ENCODE data around the gene APH1B.

The APH1B gene

DNA sequence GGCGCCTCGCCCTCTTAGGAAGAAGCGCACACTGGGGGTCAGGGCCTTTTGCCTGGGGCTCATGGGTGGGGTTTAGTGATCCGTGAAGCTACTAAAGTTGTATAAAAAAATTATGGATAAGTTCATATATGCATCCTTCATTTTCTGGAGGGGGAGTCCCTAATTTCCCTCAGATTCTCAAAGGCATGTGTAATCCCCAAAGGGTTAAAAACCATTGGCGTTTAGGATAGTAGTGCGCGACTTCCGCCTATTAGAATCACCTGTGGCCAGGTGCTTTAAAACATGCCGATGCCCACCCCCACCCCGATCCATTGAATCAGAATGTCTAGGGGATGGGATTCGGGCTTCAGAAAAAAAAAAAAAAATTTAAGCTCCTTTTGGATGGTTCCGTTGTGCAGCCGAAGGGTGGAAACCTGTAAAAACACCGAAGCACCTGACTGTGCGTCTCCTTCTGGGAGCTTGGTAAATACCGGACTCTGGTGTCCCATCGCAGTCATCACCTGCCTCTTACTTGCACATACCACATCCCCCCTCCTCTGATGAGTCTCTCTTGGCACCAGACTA, 570 bp downstream of the APH1B start:
- in situ Hi-C loops (cut with HindIII; ENCODE audit: low pct_ligation_motif_present, low sequenced_read_pairs) = no loop called here
- no peaks in the 10 kb centered on the region for H3K27me3 ChIP-seq (replicated peaks)

DNA sequence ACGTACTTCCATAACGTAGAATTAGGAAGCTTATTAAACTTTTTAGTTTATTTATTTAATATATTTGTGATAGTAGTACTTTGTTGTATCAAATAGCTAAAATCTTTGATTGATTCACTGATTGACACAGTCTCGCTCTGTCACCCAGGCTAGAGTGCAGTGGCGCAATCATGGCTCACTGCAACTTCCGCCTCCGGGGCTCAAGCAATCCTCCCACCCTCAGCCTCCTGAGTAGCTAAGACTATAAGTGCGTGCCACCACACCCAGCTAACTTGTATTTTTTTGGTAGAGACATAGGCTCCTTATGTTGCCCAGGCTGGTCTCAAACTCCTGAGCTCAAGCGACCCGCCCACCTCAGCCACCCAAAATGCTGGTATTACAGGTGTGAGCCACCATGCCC, 5.7 kb downstream of the APH1B start:
- Histone ChIP-seq H3K36me3 (replicated peaks) (peaks cover 14% of the 10 kb centered on the region), H3K4me3 (ENCODE audit: low read depth, low read length) (no peak overlapping the region), H3K27ac (no peak overlapping the region), H3K27me3 (replicated peaks) (no peaks in the 10 kb centered on the region)
- TF ChIP-seq CTCF (IDR thresholded peaks at IDR 0.05; ENCODE audit: low read depth, low read length, missing control alignments) = no peak
- in situ Hi-C loops (cut with HindIII; ENCODE audit: low pct_ligation_motif_present, low sequenced_read_pairs) = no loop called here
- DNase-seq = no peak

More for the DNA sequence above, 570 bp downstream of the APH1B start:
- no peak for TF ChIP-seq CTCF (IDR thresholded peaks at IDR 0.05; ENCODE audit: low read depth, low read length, missing control alignments)
- peak overlapping the region; percentile 74 for H3K4me3 ChIP-seq (ENCODE audit: low read depth, low read length)
- H3K27ac ChIP-seq = peak overlapping the region; percentile 62
- no peak for DNase-seq
- peaks cover 5% of the 10 kb centered on the region for H3K36me3 ChIP-seq (replicated peaks)

- Histone ChIP-seq H3K27ac (no peak overlapping the region), H3K36me3 (replicated peaks) (peaks cover 14% of the 10 kb centered on the region), H3K4me3 (ENCODE audit: low read depth, low read length) (no peak overlapping the region), H3K27me3 (replicated peaks) (no peaks in the 10 kb centered on the region)
- no peak for TF ChIP-seq CTCF (IDR thresholded peaks at IDR 0.05; ENCODE audit: low read depth, low read length, missing control alignments)
- in situ Hi-C loops (cut with HindIII; ENCODE audit: low pct_ligation_motif_present, low sequenced_read_pairs) = no loop called here
- DNase-seq = no peak
Observed at GRCh38 chr15:63284335-63284734, 6.9 kb downstream of the APH1B start.

DNA sequence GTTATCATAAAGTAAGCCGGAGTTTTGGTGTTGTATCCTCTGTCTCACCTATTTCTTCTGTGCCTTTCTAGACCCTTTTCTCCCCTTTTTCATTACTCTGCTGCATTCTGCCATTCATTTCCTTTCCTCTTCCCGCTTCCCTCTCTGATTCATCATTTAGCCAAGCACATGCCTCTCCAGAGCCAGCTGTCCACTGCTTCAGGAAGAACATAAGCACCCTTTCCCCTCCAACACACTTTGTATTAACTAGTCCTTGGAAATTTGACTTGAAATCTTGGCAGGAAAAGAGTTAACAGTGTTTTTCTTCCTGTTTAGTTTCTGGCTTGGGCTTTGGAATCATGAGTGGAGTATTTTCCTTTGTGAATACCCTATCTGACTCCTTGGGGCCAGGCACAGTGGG, 9.7 kb downstream of the APH1B start:
- in situ Hi-C loops (cut with HindIII; ENCODE audit: low pct_ligation_motif_present, low sequenced_read_pairs) = no loop called here
- Histone ChIP-seq H3K27me3 (replicated peaks) (no peaks in the 10 kb centered on the region), H3K27ac (peak overlapping the region; percentile 15), H3K36me3 (replicated peaks) (peaks cover 9% of the 10 kb centered on the region), H3K4me3 (ENCODE audit: low read depth, low read length) (no peak overlapping the region)
- TF ChIP-seq CTCF (IDR thresholded peaks at IDR 0.05; ENCODE audit: low read depth, low read length, missing control alignments) = no peak
- no peak for DNase-seq

- Histone ChIP-seq H3K4me3 (ENCODE audit: low read depth, low read length) (no peak overlapping the region), H3K27ac (no peak overlapping the region), H3K36me3 (replicated peaks) (peaks cover 7% of the 10 kb centered on the region), H3K27me3 (replicated peaks) (no peaks in the 10 kb centered on the region)
- TF ChIP-seq CTCF (IDR thresholded peaks at IDR 0.05; ENCODE audit: low read depth, low read length, missing control alignments) = peak; percentile 11
- DNase-seq = no peak
- in situ Hi-C loops (cut with HindIII; ENCODE audit: low pct_ligation_motif_present, low sequenced_read_pairs) = no loop called here
Observed at GRCh38 chr15:63288342-63288741, 10.9 kb downstream of the APH1B start.

GRCh38 chr15:63288778-63289378, 11.5 kb downstream of the APH1B start:
- Histone ChIP-seq H3K4me3 (ENCODE audit: low read depth, low read length) (no peak overlapping the region), H3K27ac (no peak overlapping the region), H3K36me3 (replicated peaks) (peaks cover 6% of the 10 kb centered on the region), H3K27me3 (replicated peaks) (no peaks in the 10 kb centered on the region)
- DNase-seq = no peak
- peak; percentile 43 for TF ChIP-seq CTCF (IDR thresholded peaks at IDR 0.05; ENCODE audit: low read depth, low read length, missing control alignments)
- in situ Hi-C loops (cut with HindIII; ENCODE audit: low pct_ligation_motif_present, low sequenced_read_pairs) = no loop called here

All from brain microvascular endothelial cell (primary cell).